ENCODE data around the gene FHOD3.

GRCh38 chr18:36733150-36733549 lies 435.6 kb downstream of the FHOD3 start:
- TF ChIP-seq CTCF (conservative IDR thresholded peaks at IDR 0.05): no peak
- no peak for TF ChIP-seq EZH2 (IDR thresholded peaks at IDR 0.05; ENCODE audit: low read depth)

Measured in PC-9 (cell line).